Uterus (tissue), 4 donors: ENCODE results near the gene SYNGR2. TPM values are rescaled to one million over a fixed set of nuclear protein-coding genes. Genes with fewer than 3 reads are reported as not detected.

ENCODE experiments used
- DNase-seq, 2 donors: peaks; one replicate each; pipeline ENCODE4 v3.0.0-alpha.2; 2019 to 2020
- H3K27ac ChIP-seq, 2 donors: fragments of 200-600 bp; sonication (generic); 1 replicate in 1 of 2; 2 replicates in 1 of 2; pipeline ENCODE4 v1.5.1; 2016 to 2018
- H3K27me3 ChIP-seq, 2 donors: fragments of 200-600 bp; sonication (generic); one replicate each; pipeline ENCODE4 v1.5.1; 2018 to 2019; ENCODE audit warnings: control low read depth in 1 of 2
- H3K36me3 ChIP-seq, 2 donors: fragments of 200-600 bp; sonication (generic); one replicate each; pipeline ENCODE4 v1.5.1; 2019; ENCODE audit warnings: control low read depth in 1 of 2
- H3K4me1 ChIP-seq, 2 donors: fragments of 200-600 bp; sonication (generic); one replicate each; pipeline ENCODE4 v1.5.1; 2018 to 2019; ENCODE audit warnings: control low read depth in 1 of 2
- H3K4me3 ChIP-seq, 2 donors: fragments of 200-600 bp; sonication (generic); 1 replicate in 1 of 2; 2 replicates in 1 of 2; pipeline ENCODE4 v1.5.1; 2018 to 2019; ENCODE audit warnings: mild to moderate bottlenecking in 1 of 2
- H3K9me3 ChIP-seq, 2 donors: fragments of 200-600 bp; sonication (generic); one replicate each; pipeline ENCODE4 v1.5.1; 2019; ENCODE audit warnings: control low read depth in 1 of 2
- CTCF ChIP-seq, 4 experiments: fragments of 200-600 bp in 2 of 4; fragments of 450-650 bp in 2 of 4; sonication (generic) in 2 of 4; IDR thresholded peaks; one replicate each; pipeline ENCODE4 v1.5.1; 2016 to 2019; ENCODE audit warnings: antibody characterized with exemption in 4 of 4, mild to moderate bottlenecking in 2 of 4, moderate library complexity in 1 of 4
- POLR2A ChIP-seq, 2 donors: fragments of 450-650 bp; IDR thresholded peaks; one replicate each; pipeline ENCODE4 v1.6.1; 2016; ENCODE audit warnings: antibody characterized with exemption in 2 of 2, mild to moderate bottlenecking in 1 of 2, moderate library complexity in 1 of 2
- intact Hi-C: fragments of 100-400 bp; cut with DNase I; formaldehyde crosslinking; loops from one replicate; pipeline ENCODE4 v1.15.1; 2023; ENCODE audit warnings: low total_unique reads
- total RNA-seq, 4 donors: library from RNA; depleted of rRNA in 3 of 4; stranded (reverse); fragments of >200 nt in 3 of 4; gene quantifications; one replicate each; pipeline versions ENCODE4 v1.1.0 to v1.2.4, GENCODE V29; 2014 to 2023
- donor health status: DM: yes; HTN: yes; CAD: no.

SYNGR2 gene
- total RNA-seq, 4 donors from 2014 or later = 16.7 to 83.2 (median 49.1) TPM

- no peak for TF ChIP-seq POLR2A (IDR thresholded peaks at IDR 0.05)
- TF ChIP-seq CTCF (IDR thresholded peaks at IDR 0.05) = no peak
- Histone ChIP-seq H3K36me3 (no peaks in the 10 kb centered on the region), H3K4me1 (peaks cover 0 to 18% of the 10 kb centered on the region in 2 donors), H3K27ac (peak overlapping the region; percentile 66), H3K4me3 (peak overlapping the region; percentile 45 to 46), H3K27me3 (peaks cover 0 to 10% of the 10 kb centered on the region in 2 donors), H3K9me3 (no peaks in the 10 kb centered on the region)
- intact Hi-C loops = no loop called here
- no peak for DNase-seq
Measured at GRCh38 chr17:78127239-78127887, 41.0 kb upstream of the SYNGR2 start.

- H3K4me1 ChIP-seq = peaks cover 0 to 18% of the 10 kb centered on the region in 2 donors
- H3K27ac ChIP-seq = peak overlapping the region; percentile 66
- intact Hi-C loops = no loop called here
Measured at GRCh38 chr17:78127888-78128550, 40.4 kb upstream of the SYNGR2 start.

GRCh38 chr17:78128551-78129350 lies 39.6 kb upstream of the SYNGR2 start, which contains the start of gene TMC6:
TSS of gene TMC6 (minus strand) at chr17:78128755. CDS start at chr17:78126832, 1,923 bp downstream.
- DNase-seq = no peak
- intact Hi-C loops = no loop called here
- Histone ChIP-seq H3K27me3 (peaks cover 0 to 10% of the 10 kb centered on the region in 2 donors), H3K4me1 (peaks cover 0 to 18% of the 10 kb centered on the region in 2 donors), H3K36me3 (no peaks in the 10 kb centered on the region), H3K27ac (peak within 1 kb of the TSS; percentile 66), H3K4me3 (peak within 1 kb of the TSS; percentile 45 to 46), H3K9me3 (no peaks in the 10 kb centered on the region)
- no peak for TF ChIP-seq CTCF (IDR thresholded peaks at IDR 0.05)
- TF ChIP-seq POLR2A (IDR thresholded peaks at IDR 0.05) = peak in 1 of 2 donors; percentile 15

More at GRCh38 chr17:78127888-78128550, 40.4 kb upstream of the SYNGR2 start:
- Histone ChIP-seq H3K9me3 (no peaks in the 10 kb centered on the region), H3K36me3 (no peaks in the 10 kb centered on the region), H3K27me3 (peaks cover 0 to 10% of the 10 kb centered on the region in 2 donors), H3K4me3 (peak overlapping the region; percentile 45 to 46)
- TF ChIP-seq CTCF (IDR thresholded peaks at IDR 0.05) (no peak), POLR2A (IDR thresholded peaks at IDR 0.05) (no peak)
- no peak for DNase-seq

- no peaks in the 10 kb centered on the region for H3K9me3 ChIP-seq
- H3K27ac ChIP-seq = peak overlapping the region in 1 of 2 donors; percentile 21
- H3K36me3 ChIP-seq = no peaks in the 10 kb centered on the region
- no peak for TF ChIP-seq POLR2A (IDR thresholded peaks at IDR 0.05)
- TF ChIP-seq CTCF (IDR thresholded peaks at IDR 0.05) = no peak
- intact Hi-C loops = no loop called here
- DNase-seq = no peak
- H3K4me3 ChIP-seq = peak overlapping the region in 1 of 2 donors; percentile 45
- peaks cover 0 to 10% of the 10 kb centered on the region in 2 donors for H3K27me3 ChIP-seq
- H3K4me1 ChIP-seq = peaks cover 0 to 18% of the 10 kb centered on the region in 2 donors
Measured at GRCh38 chr17:78129351-78130089, 38.9 kb upstream of the SYNGR2 start.
